RWPE1 (cell line): Measurements from ENCODE around the gene SMOC2.

Source experiments
- CTCF ChIA-PET: fragments of 350-600 bp; sonication (Branson Sonifier 250); formaldehyde crosslinking; extraction: SDS; loops from one replicate; lab custom pipeline; 2021; lab: Yijun Ruan, JAX
- POLR2A ChIA-PET: fragments of 400-600 bp; formaldehyde crosslinking; extraction: SDS; loops from one replicate; lab custom pipeline; 2020; ENCODE audit warnings: antibody characterized with exemption; ENCODE audit not compliant: low non-redundant PET; lab: Yijun Ruan, JAX
- DNase-seq: peaks from one replicate; pipeline ENCODE4 v3.0.0; 2012; ENCODE audit warnings: low spot score
- H3K27ac ChIP-seq: fragments of 450-650 bp; 2 replicates; pipeline ENCODE4 v1.5.1; 2017
- CTCF ChIP-seq: fragments of 450-650 bp; conservative IDR thresholded peaks from 2 replicates; pipeline ENCODE4 v1.5.1; 2017; ENCODE audit warnings: low read depth, mild to moderate bottlenecking

SMOC2 gene

GRCh38 chr6:168438783-168439520 lies 2.0 kb upstream of the SMOC2 start:
- CTCF ChIA-PET: interaction anchor here (0.7 kb wide), 1 partner anchor 767 kb away, joined by 3 read pairs; no protein-coding TSS in a partner anchor
- no peak overlapping the region for H3K27ac ChIP-seq
- no peak for TF ChIP-seq CTCF
- no peak for DNase-seq
- POLR2A ChIA-PET: no interaction called here

GRCh38 chr6:168439794-168440450 lies 1.1 kb upstream of the SMOC2 start:
- no peak for DNase-seq
- no peak for TF ChIP-seq CTCF
- H3K27ac ChIP-seq: no peak overlapping the region
- CTCF ChIA-PET: no interaction called here
- POLR2A ChIA-PET: no interaction called here

GRCh38 chr6:168441434-168442391 lies 729 bp downstream of the SMOC2 start:
- no peak for DNase-seq
- TF ChIP-seq CTCF: no peak
- ChIA-PET CTCF (no interaction called here), POLR2A (no interaction called here)
- no peak overlapping the region for H3K27ac ChIP-seq

- ChIA-PET CTCF (no interaction called here), POLR2A (no interaction called here)
- H3K27ac ChIP-seq: no peak overlapping the region
- no peak for DNase-seq
- TF ChIP-seq CTCF: no peak
These were observed 1.7 kb downstream of the SMOC2 start for GRCh38 chr6:168442646-168443045.

- ChIA-PET POLR2A (no interaction called here), CTCF (no interaction called here)
- H3K27ac ChIP-seq: no peak overlapping the region
- TF ChIP-seq CTCF: no peak
- no peak for DNase-seq
These were observed 6.3 kb downstream of the SMOC2 start for GRCh38 chr6:168447282-168447681.

- no peak for TF ChIP-seq CTCF
- ChIA-PET POLR2A (no interaction called here), CTCF (no interaction called here)
- H3K27ac ChIP-seq: no peak overlapping the region
- DNase-seq: no peak
These were observed 6.7 kb downstream of the SMOC2 start for GRCh38 chr6:168447700-168448099.
